Panc1 (cell line): ENCODE measurements around the gene RBM4. TPM values are rescaled to one million over a fixed set of nuclear protein-coding genes. Genes with fewer than 3 reads are reported as not detected.

Experiments used
- ATAC-seq: fragments of 200-7000 bp; cut with Tn5 transposase; 2 replicates; pipeline ENCODE4 v1.9.1; 2020; ENCODE audit warnings: mild to moderate bottlenecking, moderate library complexity
- BruUV-seq: library from RNA; stranded (reverse); fragments of 400-500 nt; replicated peaks from 2 replicates; lab custom pipeline; 2021; lab: Mats Ljungman, UMichigan
- CTCF ChIA-PET: fragments of 300-600 bp; sonication (Branson Sonifier 250); formaldehyde crosslinking; loops from one replicate; lab custom pipeline; 2022; ENCODE audit warnings: antibody characterized with exemption; lab: Charles Lee
- POLR2A ChIA-PET: fragments of 300-600 bp; sonication (Branson Sonifier 250); formaldehyde crosslinking; loops from one replicate; lab custom pipeline; 2022; ENCODE audit warnings: antibody characterized with exemption; lab: Charles Lee
- DNase-seq: peaks from one replicate; pipeline ENCODE4 v3.0.0-alpha.2; 2010; ENCODE audit warnings: low read depth, low spot score
- H3K27ac ChIP-seq: 2 replicates; pipeline ENCODE4 v1.5.1; 2011; ENCODE audit warnings: mild to moderate bottlenecking, low read length, inconsistent platforms
- H3K27me3 ChIP-seq: fragments of 200-500 bp; sonication (Bioruptor generic); 2 replicates; pipeline ENCODE4 v1.6.0; 2014; ENCODE audit warnings: low read length, inconsistent platforms; ENCODE audit not compliant: control insufficient read depth, insufficient read depth
- H3K36me3 ChIP-seq: fragments of 200-500 bp; sonication (Bioruptor generic); 2 replicates; pipeline ENCODE4 v1.5.1; 2014; ENCODE audit warnings: inconsistent platforms, mild to moderate bottlenecking, low read length, moderate library complexity; ENCODE audit not compliant: control insufficient read depth, insufficient read depth
- H3K4me1 ChIP-seq: 2 replicates; pipeline ENCODE4 v1.5.1; 2011; ENCODE audit warnings: inconsistent platforms, mild to moderate bottlenecking, low read length, moderate library complexity; ENCODE audit not compliant: control insufficient read depth, insufficient read depth
- H3K4me3 ChIP-seq, 2 experiments: 2 replicates each; pipeline ENCODE4 v1.5.1; 2011 to 2012; ENCODE audit warnings: low read depth in 2 of 2, low read length in 2 of 2, mild to moderate bottlenecking in 2 of 2, inconsistent platforms in 1 of 2, moderate library complexity in 1 of 2
- H3K9me3 ChIP-seq: fragments of 200-500 bp; sonication (Bioruptor generic); 2 replicates; pipeline ENCODE4 v1.5.1; 2014; ENCODE audit warnings: low read depth, mild to moderate bottlenecking, inconsistent platforms, low read length, moderate library complexity; ENCODE audit not compliant: control insufficient read depth, insufficient read depth
- POLR2AphosphoS5 ChIP-seq: IDR thresholded peaks from 2 replicates; pipeline ENCODE4 v1.6.1; 2012; ENCODE audit warnings: mild to moderate bottlenecking, low read depth, low read length, moderate library complexity
- SIN3A ChIP-seq: IDR thresholded peaks from 2 replicates; pipeline ENCODE4 v1.6.1; 2012; ENCODE audit warnings: low read depth, mild to moderate bottlenecking, low read length, moderate library complexity, borderline replicate concordance; ENCODE audit not compliant: insufficient read depth
- TCF7L2 ChIP-seq: IDR thresholded peaks from 2 replicates; pipeline ENCODE4 v1.6.1; 2011; ENCODE audit warnings: mild to moderate bottlenecking, low read depth, low read length, inconsistent platforms
- in situ Hi-C: cut with HindIII; loops from 2 replicates; pipeline ENCODE4 v1.10.0; 2016; ENCODE audit warnings: low sequenced_read_pairs, low pct_unique_long_range_greater_than_20kb
- intact Hi-C: fragments of 100-400 bp; cut with micrococcal nuclease; formaldehyde crosslinking; loops from one replicate; pipeline ENCODE4 v1.10.0; 2022; ENCODE audit not compliant: unreplicated experiment
- total RNA-seq: library from RNA; stranded (reverse); gene quantifications from one replicate; pipeline ENCODE4 v1.2.1, GENCODE V29; 2021; ENCODE audit not compliant: unreplicated experiment
- TF ChIP-seq, protein P1 (sequence below): fragments of 450-650 bp; IDR thresholded peaks from 2 replicates; pipeline ENCODE4 v1.5.1; 2017; ENCODE audit warnings: mild to moderate bottlenecking
- TF ChIP-seq, protein P2 (sequence below), 2 experiments: IDR thresholded peaks; 2 replicates each; pipeline ENCODE4 v1.6.1; 2011 to 2012; ENCODE audit warnings: low read depth in 2 of 2, control low read depth in 1 of 2, low read length in 1 of 2, mild to moderate bottlenecking in 1 of 2, moderate library complexity in 1 of 2; ENCODE audit not compliant: insufficient read depth in 1 of 2

The RBM4 gene
- total RNA-seq, 1 experiment from 2014 or later, result 195 TPM

DNA sequence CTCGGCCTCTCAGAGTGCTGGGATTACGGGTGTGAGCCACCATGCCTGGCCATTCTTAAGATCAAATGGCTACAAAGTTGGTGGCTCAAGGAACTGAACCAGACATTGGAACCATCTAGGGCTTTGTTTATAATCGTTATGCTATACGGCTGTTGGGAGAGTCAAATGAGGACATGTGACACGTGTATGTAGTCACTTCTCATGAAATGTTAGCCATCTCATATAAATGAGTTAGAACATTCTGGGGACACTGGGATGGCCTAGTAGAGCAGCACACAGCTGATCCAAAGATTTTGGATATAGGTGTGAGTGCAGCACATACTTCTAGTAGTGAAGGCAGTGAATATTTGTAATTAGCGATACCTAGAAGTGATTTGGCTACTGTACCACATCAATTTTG lies 6.6 kb upstream of the RBM4 start:
- CTCF ChIA-PET, result no interaction called here
- ATAC-seq, result no peak
- Histone ChIP-seq H3K27me3 (no peaks in the 10 kb centered on the region), H3K9me3 (no peaks in the 10 kb centered on the region), H3K27ac (no peak overlapping the region), H3K36me3 (peaks cover 27% of the 10 kb centered on the region), H3K4me1 (peaks cover 6% of the 10 kb centered on the region; the same call in 1 of the 2 replicates), H3K4me3 (no peak overlapping the region)
- in situ Hi-C loops, result no loop called here
- BruUV-seq, result no TSS peak
- POLR2A ChIA-PET, result no interaction called here
- intact Hi-C loops, result no loop called here
- TF ChIP-seq, protein P1, sequence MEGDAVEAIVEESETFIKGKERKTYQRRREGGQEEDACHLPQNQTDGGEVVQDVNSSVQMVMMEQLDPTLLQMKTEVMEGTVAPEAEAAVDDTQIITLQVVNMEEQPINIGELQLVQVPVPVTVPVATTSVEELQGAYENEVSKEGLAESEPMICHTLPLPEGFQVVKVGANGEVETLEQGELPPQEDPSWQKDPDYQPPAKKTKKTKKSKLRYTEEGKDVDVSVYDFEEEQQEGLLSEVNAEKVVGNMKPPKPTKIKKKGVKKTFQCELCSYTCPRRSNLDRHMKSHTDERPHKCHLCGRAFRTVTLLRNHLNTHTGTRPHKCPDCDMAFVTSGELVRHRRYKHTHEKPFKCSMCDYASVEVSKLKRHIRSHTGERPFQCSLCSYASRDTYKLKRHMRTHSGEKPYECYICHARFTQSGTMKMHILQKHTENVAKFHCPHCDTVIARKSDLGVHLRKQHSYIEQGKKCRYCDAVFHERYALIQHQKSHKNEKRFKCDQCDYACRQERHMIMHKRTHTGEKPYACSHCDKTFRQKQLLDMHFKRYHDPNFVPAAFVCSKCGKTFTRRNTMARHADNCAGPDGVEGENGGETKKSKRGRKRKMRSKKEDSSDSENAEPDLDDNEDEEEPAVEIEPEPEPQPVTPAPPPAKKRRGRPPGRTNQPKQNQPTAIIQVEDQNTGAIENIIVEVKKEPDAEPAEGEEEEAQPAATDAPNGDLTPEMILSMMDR, result no peak
- TF ChIP-seq POLR2AphosphoS5 (no peak), TCF7L2 (no peak), SIN3A (no peak)
- TF ChIP-seq, protein P2, sequence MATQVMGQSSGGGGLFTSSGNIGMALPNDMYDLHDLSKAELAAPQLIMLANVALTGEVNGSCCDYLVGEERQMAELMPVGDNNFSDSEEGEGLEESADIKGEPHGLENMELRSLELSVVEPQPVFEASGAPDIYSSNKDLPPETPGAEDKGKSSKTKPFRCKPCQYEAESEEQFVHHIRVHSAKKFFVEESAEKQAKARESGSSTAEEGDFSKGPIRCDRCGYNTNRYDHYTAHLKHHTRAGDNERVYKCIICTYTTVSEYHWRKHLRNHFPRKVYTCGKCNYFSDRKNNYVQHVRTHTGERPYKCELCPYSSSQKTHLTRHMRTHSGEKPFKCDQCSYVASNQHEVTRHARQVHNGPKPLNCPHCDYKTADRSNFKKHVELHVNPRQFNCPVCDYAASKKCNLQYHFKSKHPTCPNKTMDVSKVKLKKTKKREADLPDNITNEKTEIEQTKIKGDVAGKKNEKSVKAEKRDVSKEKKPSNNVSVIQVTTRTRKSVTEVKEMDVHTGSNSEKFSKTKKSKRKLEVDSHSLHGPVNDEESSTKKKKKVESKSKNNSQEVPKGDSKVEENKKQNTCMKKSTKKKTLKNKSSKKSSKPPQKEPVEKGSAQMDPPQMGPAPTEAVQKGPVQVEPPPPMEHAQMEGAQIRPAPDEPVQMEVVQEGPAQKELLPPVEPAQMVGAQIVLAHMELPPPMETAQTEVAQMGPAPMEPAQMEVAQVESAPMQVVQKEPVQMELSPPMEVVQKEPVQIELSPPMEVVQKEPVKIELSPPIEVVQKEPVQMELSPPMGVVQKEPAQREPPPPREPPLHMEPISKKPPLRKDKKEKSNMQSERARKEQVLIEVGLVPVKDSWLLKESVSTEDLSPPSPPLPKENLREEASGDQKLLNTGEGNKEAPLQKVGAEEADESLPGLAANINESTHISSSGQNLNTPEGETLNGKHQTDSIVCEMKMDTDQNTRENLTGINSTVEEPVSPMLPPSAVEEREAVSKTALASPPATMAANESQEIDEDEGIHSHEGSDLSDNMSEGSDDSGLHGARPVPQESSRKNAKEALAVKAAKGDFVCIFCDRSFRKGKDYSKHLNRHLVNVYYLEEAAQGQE (IDR thresholded peaks at IDR 0.05; ENCODE audit: insufficient read depth in 1 of 2, low read depth in 2 of 2, low read length in 1 of 2), result no peak
- DNase-seq, result no peak

DNA sequence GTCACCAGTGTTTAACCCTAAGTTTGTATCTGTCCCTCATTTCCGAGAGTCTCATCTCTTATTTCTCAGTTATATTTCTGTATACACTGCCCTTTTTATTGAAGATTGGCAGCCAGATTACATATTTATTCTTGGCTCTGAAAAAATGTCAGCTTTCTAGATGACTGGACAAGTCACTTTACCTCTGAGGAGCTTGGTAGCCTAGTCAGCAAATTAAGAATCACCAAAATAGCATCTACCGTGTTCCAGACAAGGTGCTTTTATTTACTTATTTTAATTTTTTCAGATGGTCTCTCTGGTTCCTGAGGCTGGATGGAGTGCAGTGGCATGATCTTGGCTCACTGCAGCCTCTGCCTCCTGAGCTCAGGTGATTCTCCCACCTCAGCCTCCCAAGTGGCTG lies 5.6 kb upstream of the RBM4 start:
- no peak for TF ChIP-seq SIN3A
- TF ChIP-seq, protein P2 (IDR thresholded peaks at IDR 0.05; ENCODE audit: insufficient read depth in 1 of 2, low read depth in 2 of 2, low read length in 1 of 2), result no peak
- no peak for TF ChIP-seq POLR2AphosphoS5
- no peak for TF ChIP-seq TCF7L2
- TF ChIP-seq, protein P1, result no peak

More for the DNA sequence above, 5.6 kb upstream of the RBM4 start:
- POLR2A ChIA-PET, result no interaction called here
- no peak overlapping the region for H3K27ac ChIP-seq
- H3K9me3 ChIP-seq, result no peaks in the 10 kb centered on the region
- CTCF ChIA-PET, result no interaction called here
- ATAC-seq (no peak), DNase-seq (no peak)
- BruUV-seq, result no TSS peak
- no peaks in the 10 kb centered on the region for H3K27me3 ChIP-seq
- intact Hi-C loops, result no loop called here
- in situ Hi-C loops, result no loop called here
- peaks cover 17% of the 10 kb centered on the region for H3K36me3 ChIP-seq
- peaks cover 14% of the 10 kb centered on the region for H3K4me1 ChIP-seq
- H3K4me3 ChIP-seq, result no peak overlapping the region
